Upper lobe of right lung (tissue), 1 donor: ENCODE data around the gene TUBGCP4. TPM values are rescaled to one million over a fixed set of nuclear protein-coding genes. Genes with fewer than 3 reads are reported as not detected.

ENCODE experiments used
- ATAC-seq: fragments of 200-7000 bp; cut with Tn5 transposase; one replicate; pipeline ENCODE4 v1.9.1; 2020; ENCODE audit warnings: mild to moderate bottlenecking, moderate library complexity
- DNase-seq: peaks from one replicate; pipeline ENCODE4 v3.0.0-alpha.2; 2020
- H3K27ac ChIP-seq: fragments of 200-600 bp; one replicate; pipeline ENCODE4 v1.8.0; 2022
- H3K27me3 ChIP-seq: fragments of 200-600 bp; one replicate; pipeline ENCODE4 v1.8.0; 2022; ENCODE audit warnings: mild to moderate bottlenecking
- H3K36me3 ChIP-seq: fragments of 200-600 bp; one replicate; pipeline ENCODE4 v1.8.0; 2022
- H3K4me1 ChIP-seq: fragments of 200-600 bp; one replicate; pipeline ENCODE4 v1.8.0; 2022
- H3K4me3 ChIP-seq: fragments of 200-600 bp; one replicate; pipeline ENCODE4 v1.8.0; 2022; ENCODE audit warnings: mild to moderate bottlenecking
- H3K9me3 ChIP-seq: fragments of 200-600 bp; one replicate; pipeline ENCODE4 v1.8.0; 2022
- CTCF ChIP-seq: fragments of 200-600 bp; IDR thresholded peaks from one replicate; pipeline ENCODE4 v1.8.0; 2022; ENCODE audit warnings: antibody characterized with exemption
- intact Hi-C: fragments of 100-400 bp; cut with DNase I; formaldehyde crosslinking; loops from one replicate; pipeline ENCODE4 v1.11.0; 2022
- total RNA-seq: library from RNA; stranded (reverse); fragmentation: NEBNext Ultra II Directional; extraction: Animal tissue kit (Norgen Biotek cat#: 25700); gene quantifications from one replicate; pipeline ENCODE4 v1.2.1, GENCODE V29; 2021
- donor health status: DM: no; HTN: yes; CAD: no; lungs with severe emphysema.

TUBGCP4 gene
- total RNA-seq, 1 donor from 2014 or later: 21.3 TPM

- intact Hi-C loops: no loop called here
- no peaks in the 10 kb centered on the region for H3K27me3 ChIP-seq
- peak overlapping the region; percentile 82 for H3K27ac ChIP-seq
- no peak for TF ChIP-seq CTCF
- H3K4me1 ChIP-seq: peaks cover 23% of the 10 kb centered on the region
- DNase-seq (no peak), ATAC-seq (peak; percentile 75)
- H3K4me3 ChIP-seq: peak overlapping the region; percentile 96
- H3K36me3 ChIP-seq: peaks cover 10% of the 10 kb centered on the region
- no peaks in the 10 kb centered on the region for H3K9me3 ChIP-seq
Measured at GRCh38 chr15:43370310-43370974, 459 bp upstream of the TUBGCP4 start.

- no peak overlapping the region for H3K27ac ChIP-seq
- TF ChIP-seq CTCF: peak; percentile 69
- H3K4me3 ChIP-seq: no peak overlapping the region
- intact Hi-C loops: no loop called here
- DNase-seq (no peak), ATAC-seq (peak; percentile 67)
- no peaks in the 10 kb centered on the region for H3K9me3 ChIP-seq
- H3K36me3 ChIP-seq: peaks cover 27% of the 10 kb centered on the region
- H3K4me1 ChIP-seq: peaks cover 6% of the 10 kb centered on the region
- H3K27me3 ChIP-seq: no peaks in the 10 kb centered on the region
Measured at GRCh38 chr15:43376017-43376705, 5.3 kb downstream of the TUBGCP4 start.

- no peak for ATAC-seq
- Histone ChIP-seq H3K9me3 (no peaks in the 10 kb centered on the region), H3K36me3 (peaks cover 45% of the 10 kb centered on the region)
Measured at GRCh38 chr15:43378601-43379000, 7.7 kb downstream of the TUBGCP4 start.

GRCh38 chr15:43382310-43382709, 11.4 kb downstream of the TUBGCP4 start:
- H3K36me3 ChIP-seq: peaks cover 76% of the 10 kb centered on the region
- no peak overlapping the region for H3K27ac ChIP-seq
- no peak for TF ChIP-seq CTCF
- ATAC-seq: no peak
- no peaks in the 10 kb centered on the region for H3K27me3 ChIP-seq
- no peak overlapping the region for H3K4me3 ChIP-seq
- no peak for DNase-seq
- no peaks in the 10 kb centered on the region for H3K4me1 ChIP-seq
- intact Hi-C loops: no loop called here
- H3K9me3 ChIP-seq: no peaks in the 10 kb centered on the region

More at GRCh38 chr15:43378601-43379000, 7.7 kb downstream of the TUBGCP4 start:
- Histone ChIP-seq H3K4me3 (no peak overlapping the region), H3K27ac (no peak overlapping the region), H3K4me1 (no peaks in the 10 kb centered on the region), H3K27me3 (no peaks in the 10 kb centered on the region)
- intact Hi-C loops: no loop called here
- DNase-seq: no peak
- TF ChIP-seq CTCF: no peak

- Histone ChIP-seq H3K36me3 (peaks cover 79% of the 10 kb centered on the region), H3K4me1 (no peaks in the 10 kb centered on the region), H3K27ac (no peak overlapping the region), H3K9me3 (no peaks in the 10 kb centered on the region), H3K27me3 (no peaks in the 10 kb centered on the region), H3K4me3 (no peak overlapping the region)
- DNase-seq (no peak), ATAC-seq (no peak)
- intact Hi-C loops: no loop called here
- no peak for TF ChIP-seq CTCF
Measured at GRCh38 chr15:43383070-43383469, 12.2 kb downstream of the TUBGCP4 start.
